DOHH2 (cell line): Measurements from ENCODE around the gene ZNF385C.

Experiments
- CTCF ChIP-seq: fragments of 200-600 bp; sonication (generic); IDR thresholded peaks from one replicate; pipeline ENCODE4 v1.5.1; 2014; ENCODE audit warnings: antibody characterized with exemption, mild to moderate bottlenecking, low read depth, low read length; ENCODE audit not compliant: poor library complexity, severe bottlenecking
- EZH2phosphoT487 ChIP-seq: fragments of 200-600 bp; sonication (generic); IDR thresholded peaks from 2 replicates; pipeline ENCODE4 v1.6.1; 2017; ENCODE audit warnings: borderline replicate concordance, mild to moderate bottlenecking, antibody characterized with exemption, low read length, moderate library complexity, mixed read lengths

- peak; percentile 88 for TF ChIP-seq CTCF
- no peak for TF ChIP-seq EZH2phosphoT487
Measured at GRCh38 chr17:42019509-42020404, 78.5 kb downstream of the ZNF385C start, which contains the start of gene NKIRAS2.
